HepG2 (cell line): Measurements from ENCODE around the gene PFKM. TPM values are rescaled to one million over a fixed set of nuclear protein-coding genes. Genes with fewer than 3 reads are reported as not detected.
"Not testable (repeated sequence)": the region's sequence is repeated elsewhere in the genome, so short reads cannot be mapped to it uniquely, and the experiment has no call there.

ENCODE experiments used
- ATAC-seq: fragments of 200-7000 bp; cut with Tn5 transposase; 3 replicates; pipeline ENCODE4 v1.9.1; 2020; ENCODE audit warnings: mild to moderate bottlenecking, moderate library complexity
- BruUV-seq: library from RNA; stranded (reverse); fragments of 400-500 nt; replicated peaks from 2 replicates; lab custom pipeline; 2021; lab: Mats Ljungman, UMichigan
- CTCF ChIA-PET: fragments of 300-600 bp; formaldehyde crosslinking; extraction: SDS; loops from one replicate; lab custom pipeline; 2021; ENCODE audit warnings: low total read pairs, inconsistent platforms, low intra/inter-chr PET ratio; lab: Yijun Ruan, JAX
- POLR2A ChIA-PET: fragments of 350-600 bp; sonication (Branson Sonifier 250); formaldehyde crosslinking; loops from one replicate; lab custom pipeline; 2020; ENCODE audit warnings: antibody characterized with exemption, inconsistent platforms; lab: Yijun Ruan, JAX
- DNase-seq: peaks from one replicate; pipeline ENCODE4 v3.0.0-alpha.2; 2015; ENCODE audit warnings: low spot score
- FAIRE-seq: peaks from 3 replicates; lab custom pipeline; 2011; peaks lifted over from hg19 to GRCh38; lab: Jason Lieb, UNC
- H2AFZ ChIP-seq: one replicate; pipeline ENCODE4 v1.6.1; 2011; ENCODE audit warnings: low read length, inconsistent platforms
- H3K27ac ChIP-seq: fragments of 300-600 bp; 3 replicates; pipeline ENCODE4 v1.8.0; 2011; ENCODE audit warnings: mixed run types, mild to moderate bottlenecking, mixed read lengths, low read length, inconsistent platforms; ENCODE audit not compliant: insufficient read depth; ENCODE audit errors: extremely low read length
- H3K27me3 ChIP-seq, 2 experiments: fragments of 200-600 bp in 1 of 2; 2 replicates in 1 of 2; 3 replicates in 1 of 2; pipeline versions ENCODE4 v1.6.0 to v1.8.0; 2011; ENCODE audit warnings: low read length in 2 of 2, mild to moderate bottlenecking in 2 of 2, moderate library complexity in 2 of 2, inconsistent platforms in 1 of 2; ENCODE audit not compliant: insufficient read depth in 2 of 2, control insufficient read depth in 1 of 2
- H3K36me3 ChIP-seq, 2 experiments: fragments of 200-600 bp in 1 of 2; replicated peaks in 1 of 2; 2 replicates in 1 of 2; 3 replicates in 1 of 2; pipeline versions ENCODE4 v1.5.1 to v1.8.0; 2011; ENCODE audit warnings: low read length in 2 of 2, inconsistent platforms in 1 of 2; ENCODE audit not compliant: insufficient read depth in 2 of 2, control insufficient read depth in 1 of 2
- H3K4me1 ChIP-seq: 2 replicates; pipeline ENCODE4 v1.5.1; 2012; ENCODE audit warnings: low read length, inconsistent platforms; ENCODE audit not compliant: insufficient read depth
- H3K4me2 ChIP-seq: 2 replicates; pipeline ENCODE4 v1.6.0; 2011; ENCODE audit warnings: low read depth, low read length, inconsistent platforms
- H3K4me3 ChIP-seq, 3 experiments: fragments of 200-600 bp in 1 of 3; sonication (generic), shearing (Covaris generic) in 1 of 3; replicated peaks in 1 of 3; 2 replicates each; pipeline ENCODE4 v1.5.1; 2011 to 2016; ENCODE audit warnings: low read length in 3 of 3, inconsistent platforms in 2 of 3, low read depth in 2 of 3, mild to moderate bottlenecking in 2 of 3, control low read depth in 1 of 3, mixed read lengths in 1 of 3; ENCODE audit not compliant: insufficient read depth in 1 of 3
- H3K79me2 ChIP-seq: one replicate; pipeline ENCODE4 v1.6.1; 2011; ENCODE audit warnings: low read length, inconsistent platforms; ENCODE audit not compliant: insufficient read depth
- H3K9ac ChIP-seq: 2 replicates; pipeline ENCODE4 v1.6.0; 2011; ENCODE audit warnings: mild to moderate bottlenecking, low read depth, low read length, inconsistent platforms; ENCODE audit not compliant: insufficient read depth
- H3K9me3 ChIP-seq: 2 replicates; pipeline ENCODE4 v1.5.1; 2012; ENCODE audit warnings: mild to moderate bottlenecking, low read length
- H4K20me1 ChIP-seq: 2 replicates; pipeline ENCODE4 v1.6.0; 2011; ENCODE audit warnings: inconsistent platforms, mild to moderate bottlenecking, low read length, moderate library complexity; ENCODE audit not compliant: insufficient read depth
- HNF1B ChIP-seq: sonication (generic); formaldehyde crosslinking; IDR thresholded peaks from 2 replicates; pipeline ENCODE4 v1.5.1; 2020; ENCODE audit warnings: mild to moderate bottlenecking, moderate library complexity, missing genetic modification reagents
- RNF219 ChIP-seq: sonication (generic); formaldehyde crosslinking; IDR thresholded peaks from 2 replicates; pipeline ENCODE4 v1.5.0; 2020; ENCODE audit warnings: mild to moderate bottlenecking, missing genetic modification reagents
- SRSF4 ChIP-seq: fragments of 200-400 bp; formaldehyde crosslinking; IDR thresholded peaks from one replicate; pipeline ENCODE4 v1.6.1; 2018; ENCODE audit warnings: mild to moderate bottlenecking, low read depth, low read length, moderate library complexity; ENCODE audit not compliant: poor library complexity, severe bottlenecking
- TMF1 ChIP-seq: sonication (generic); formaldehyde crosslinking; IDR thresholded peaks from 2 replicates; pipeline ENCODE4 v1.8.1; 2022; ENCODE audit warnings: low read depth, missing genetic modification reagents
- ZFP41 ChIP-seq: sonication (generic); formaldehyde crosslinking; IDR thresholded peaks from 2 replicates; pipeline ENCODE4 v1.4.0; 2020; ENCODE audit warnings: mild to moderate bottlenecking, missing genetic modification reagents, borderline replicate concordance
- ZMYM2 ChIP-seq: sonication (generic); formaldehyde crosslinking; IDR thresholded peaks from 2 replicates; pipeline ENCODE4 v1.8.0; 2022; ENCODE audit warnings: mild to moderate bottlenecking, missing genetic modification reagents
- ZNF44 ChIP-seq: sonication (generic); formaldehyde crosslinking; IDR thresholded peaks from 2 replicates; pipeline ENCODE4 v1.5.1; 2020; ENCODE audit warnings: mild to moderate bottlenecking, missing genetic modification reagents
- ZNF607 ChIP-seq: sonication (generic); formaldehyde crosslinking; IDR thresholded peaks from 2 replicates; pipeline ENCODE4 v1.5.1; 2020; ENCODE audit warnings: missing genetic modification reagents, mild to moderate bottlenecking, borderline replicate concordance
- ZSCAN21 ChIP-seq: sonication (generic); formaldehyde crosslinking; IDR thresholded peaks from 2 replicates; pipeline ENCODE4 v1.8.0; 2022; ENCODE audit warnings: mild to moderate bottlenecking, missing genetic modification reagents, moderate library complexity, borderline replicate concordance
- WGBS: methylation state at CpG from one replicate; pipeline ENCODE4 v1.1.6; 2017; ENCODE audit warnings: low lambda C conversion rate; 5-methylcytosine and 5-hydroxymethylcytosine counted together
- in situ Hi-C: cut with HindIII; loops from 2 replicates; pipeline ENCODE4 v1.10.0; 2017; ENCODE audit warnings: low pct_unique_long_range_greater_than_20kb; ENCODE audit not compliant: extremely low pct_ligation_motif_present
- intact Hi-C: fragments of 100-400 bp; cut with micrococcal nuclease; formaldehyde crosslinking; loops from one replicate; pipeline ENCODE4 v1.10.0; 2022; ENCODE audit not compliant: unreplicated experiment
- polyA plus RNA-seq, 8 experiments: library from polyadenylated mRNA; depleted of rRNA in 3 of 8; stranded (reverse) in 7 of 8; unstranded in 1 of 8; fragments of >200 nt; fragmentation: Illumina TruSeq in 4 of 8; extraction: Trizol in 4 of 8; gene quantifications; 2 replicates each; pipeline versions ENCODE4 v1.2.1 to v1.2.3, GENCODE V29; 2011 to 2016; ENCODE audit warnings: low read depth in 4 of 8, missing spikeins in 1 of 8, mixed read lengths in 1 of 8; ENCODE audit not compliant: insufficient read depth in 1 of 8
- total RNA-seq, 5 experiments: library from RNA; depleted of rRNA; stranded (reverse); fragments of >200 nt; fragmentation: Illumina TruSeq; extraction: Trizol; gene quantifications; 2 replicates each; pipeline ENCODE4 v1.2.3, GENCODE V29; 2016; ENCODE audit warnings: low read depth in 1 of 5
- TF ChIP-seq, protein P1 (sequence below): sonication (generic); formaldehyde crosslinking; IDR thresholded peaks from 2 replicates; pipeline ENCODE4 v1.5.0; 2020; ENCODE audit warnings: missing genetic modification reagents, mild to moderate bottlenecking, borderline replicate concordance

The PFKM gene
- total and polyA plus RNA-seq, 2 of the 13 experiments (the other 11 are each of a cell fraction or from before 2014, with no cell fraction given): 1.9 to 2.4 TPM

DNA sequence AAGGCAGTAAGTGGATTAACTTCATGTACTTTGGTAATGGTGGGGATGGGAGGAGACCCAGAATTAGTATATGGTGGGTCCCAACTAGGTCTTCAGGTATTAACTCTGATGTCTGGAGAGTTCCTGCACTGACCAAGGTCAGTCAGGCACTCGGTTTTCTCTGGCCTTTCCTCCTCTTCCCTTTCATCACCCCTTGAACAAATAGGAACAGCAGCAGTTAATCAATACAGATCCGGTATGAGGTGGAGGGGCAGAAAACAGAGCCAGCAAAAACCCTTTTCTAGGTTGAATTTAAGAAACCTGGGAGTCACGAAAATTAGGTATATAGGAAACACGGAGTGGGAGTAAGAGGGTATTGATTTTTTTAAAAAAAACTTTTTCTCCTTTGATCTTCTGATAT is 4.0 kb downstream of the PFKM start (continued):
- no peak for TF ChIP-seq RNF219

GRCh38 chr12:48125542-48125941 is 6.4 kb downstream of the PFKM start:
- WGBS: 86% methylated on average over 4 of the region's 5 CpGs
- CTCF ChIA-PET, BruUV-seq, H3K9me3 ChIP-seq, ATAC-seq, in situ Hi-C loops, H3K79me2 ChIP-seq, POLR2A ChIA-PET, FAIRE-seq, H4K20me1 ChIP-seq, H3K9ac ChIP-seq, H3K36me3 ChIP-seq, DNase-seq, intact Hi-C loops, H2AFZ ChIP-seq, H3K4me3 ChIP-seq, H3K27ac ChIP-seq, H3K4me2 ChIP-seq, H3K27me3 ChIP-seq: not testable (repeated sequence)
- peaks cover 25% of the 10 kb centered on the region for H3K4me1 ChIP-seq

- Histone ChIP-seq H3K4me2 (no peak overlapping the region), H3K4me1 (peaks cover 25% of the 10 kb centered on the region), H3K9me3 (no peaks in the 10 kb centered on the region), H3K4me3 (no peak overlapping the region), H3K9ac (no peak overlapping the region), H2AFZ (no peak overlapping the region), H3K79me2 (no peaks in the 10 kb centered on the region), H3K36me3 (no peaks in the 10 kb centered on the region), H3K27me3 (no peaks in the 10 kb centered on the region; a peak in 1 of 5 replicates), H4K20me1 (no peaks in the 10 kb centered on the region), H3K27ac (no peak overlapping the region)
- ChIA-PET POLR2A (no interaction called here), CTCF (no interaction called here)
- no peak for DNase-seq
- BruUV-seq: no TSS peak
- 76% methylated on average over 4 of the region's 4 CpGs for WGBS
- intact Hi-C loops: no loop called here
- ATAC-seq: no peak
- no peak for FAIRE-seq
- in situ Hi-C loops: no loop called here
- TF ChIP-seq TMF1: no peak
- TF ChIP-seq ZMYM2 (CRISPR knock-in tag): no peak
- TF ChIP-seq, protein P1, sequence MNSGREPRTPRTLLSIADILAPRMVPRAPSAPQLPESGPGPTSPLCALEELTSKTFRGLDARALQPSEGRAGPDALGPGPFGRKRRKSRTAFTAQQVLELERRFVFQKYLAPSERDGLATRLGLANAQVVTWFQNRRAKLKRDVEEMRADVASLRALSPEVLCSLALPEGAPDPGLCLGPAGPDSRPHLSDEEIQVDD: no peak
- TF ChIP-seq ZNF44: no peak
- TF ChIP-seq HNF1B: no peak
- TF ChIP-seq ZSCAN21: no peak
- no peak for TF ChIP-seq ZFP41 (CRISPR knock-in tag)
- TF ChIP-seq SRSF4: no peak
- TF ChIP-seq ZNF607 (CRISPR knock-in tag): no peak
Measured at GRCh38 chr12:48125985-48126384, 6.8 kb downstream of the PFKM start.
